WTC11 (cell line): ENCODE results near the gene SH2D5. TPM values are rescaled to one million over a fixed set of nuclear protein-coding genes. Genes with fewer than 3 reads are reported as not detected.
A peak's percentile ranks its signal among the peaks of the same experiment; 100 is the strongest.

ENCODE experiments used
- ATAC-seq: fragments of 200-7000 bp; cut with Tn5 transposase; 2 replicates; pipeline ENCODE4 v1.10.0; 2021; ENCODE audit warnings: mild to moderate bottlenecking, moderate library complexity
- CTCF ChIA-PET: fragments of 300-600 bp; sonication (Branson Sonifier 250); formaldehyde crosslinking; loops from one replicate; lab custom pipeline; 2021; ENCODE audit warnings: antibody characterized with exemption; lab: Charles Lee
- POLR2A ChIA-PET: fragments of 350-600 bp; sonication (Branson Sonifier 250); formaldehyde crosslinking; loops from one replicate; lab custom pipeline; 2021; ENCODE audit warnings: antibody characterized with exemption; lab: Charles Lee
- DNase-seq: peaks from one replicate; pipeline ENCODE4 v3.0.0; 2021; ENCODE audit warnings: low spot score
- H3K27ac Mint-ChIP-seq: 2 replicates; pipeline ENCODE4 v1.8.0; 2021; ENCODE audit warnings: mixed read lengths
- H3K27me3 Mint-ChIP-seq: 2 replicates; pipeline ENCODE4 v1.8.0; 2021; ENCODE audit warnings: low read depth, mild to moderate bottlenecking, moderate library complexity, mixed read lengths
- H3K36me3 Mint-ChIP-seq: 2 replicates; pipeline ENCODE4 v1.8.0; 2021; ENCODE audit warnings: mixed read lengths
- H3K4me1 Mint-ChIP-seq: 2 replicates; pipeline ENCODE4 v1.8.0; 2022; ENCODE audit warnings: mixed read lengths
- H3K4me3 Mint-ChIP-seq: 2 replicates; pipeline ENCODE4 v1.8.0; 2021; ENCODE audit warnings: mild to moderate bottlenecking, moderate library complexity, mixed read lengths
- H3K9me3 Mint-ChIP-seq: 2 replicates; pipeline ENCODE4 v1.8.0; 2021; ENCODE audit warnings: mixed read lengths
- AFF4 ChIP-seq: sonication (generic); formaldehyde crosslinking; IDR thresholded peaks from 2 replicates; pipeline ENCODE4 v1.8.1; 2023; ENCODE audit warnings: mild to moderate bottlenecking, missing genetic modification reagents, borderline replicate concordance
- ATF3 ChIP-seq: sonication (generic); formaldehyde crosslinking; conservative IDR thresholded peaks from 2 replicates; pipeline ENCODE4 v1.8.1; 2022; ENCODE audit warnings: mild to moderate bottlenecking, missing genetic modification reagents
- ATF6 ChIP-seq: sonication (generic); formaldehyde crosslinking; IDR thresholded peaks from 2 replicates; pipeline ENCODE4 v1.8.1; 2023; ENCODE audit warnings: mild to moderate bottlenecking, missing genetic modification reagents
- CDX4 ChIP-seq: fragments of 250-450 bp; sonication (Bioruptor Pico); IDR thresholded peaks from 2 replicates; pipeline ENCODE4 v1.9.0; 2021; ENCODE audit warnings: moderate library complexity, mild to moderate bottlenecking, inconsistent platforms, borderline replicate concordance
- CTCF ChIP-seq: fragments of 200-600 bp; IDR thresholded peaks from 2 replicates; pipeline ENCODE4 v1.8.0; 2022; ENCODE audit warnings: antibody characterized with exemption
- E2F5 ChIP-seq: sonication (generic); formaldehyde crosslinking; IDR thresholded peaks from 2 replicates; pipeline ENCODE4 v1.8.1; 2022; ENCODE audit warnings: mild to moderate bottlenecking, moderate library complexity, missing genetic modification reagents
- KAT7 ChIP-seq: sonication (generic); formaldehyde crosslinking; IDR thresholded peaks from 2 replicates; pipeline ENCODE4 v1.8.1; 2023; ENCODE audit warnings: missing genetic modification reagents, mild to moderate bottlenecking, borderline replicate concordance
- MYBL2 ChIP-seq: sonication (generic); formaldehyde crosslinking; IDR thresholded peaks from 2 replicates; pipeline ENCODE4 v1.8.1; 2023; ENCODE audit warnings: mild to moderate bottlenecking, moderate library complexity, missing genetic modification reagents
- PRDM15 ChIP-seq: sonication (generic); formaldehyde crosslinking; IDR thresholded peaks from 2 replicates; pipeline ENCODE4 v1.8.0; 2022; ENCODE audit warnings: missing genetic modification reagents
- SOX15 ChIP-seq: fragments of 250-450 bp; sonication (Bioruptor Pico); IDR thresholded peaks from 2 replicates; pipeline ENCODE4 v1.9.0; 2021; ENCODE audit warnings: mild to moderate bottlenecking
- TCF7 ChIP-seq: sonication (generic); formaldehyde crosslinking; IDR thresholded peaks from 2 replicates; pipeline ENCODE4 v1.8.0; 2022; ENCODE audit warnings: mild to moderate bottlenecking, low read depth, missing genetic modification reagents, moderate library complexity
- ZBTB43 ChIP-seq: sonication (generic); formaldehyde crosslinking; IDR thresholded peaks from 2 replicates; pipeline ENCODE4 v1.8.1; 2023; ENCODE audit warnings: mild to moderate bottlenecking, missing genetic modification reagents
- ZNF138 ChIP-seq: sonication (generic); formaldehyde crosslinking; conservative IDR thresholded peaks from 2 replicates; pipeline ENCODE4 v1.8.1; 2022; ENCODE audit warnings: mild to moderate bottlenecking, moderate library complexity, missing genetic modification reagents
- ZNF219 ChIP-seq: sonication (generic); formaldehyde crosslinking; IDR thresholded peaks from 2 replicates; pipeline ENCODE4 v1.8.0; 2023; ENCODE audit warnings: missing genetic modification reagents, mild to moderate bottlenecking, borderline replicate concordance
- ZNF263 ChIP-seq: sonication (generic); formaldehyde crosslinking; IDR thresholded peaks from 2 replicates; pipeline ENCODE4 v1.8.1; 2022; ENCODE audit warnings: low read depth, mild to moderate bottlenecking, moderate library complexity, missing genetic modification reagents
- total RNA-seq: library from RNA; stranded (reverse); gene quantifications from 3 replicates; pipeline ENCODE4 v1.2.3, GENCODE V29; 2021

SH2D5 gene
- total RNA-seq, 1 experiment from 2014 or later = 13.8 TPM

GRCh38 chr1:20711285-20712214 lies 21.0 kb downstream of the SH2D5 start:
- DNase-seq = peak; percentile 36
- Mint-ChIP-seq H3K4me1 (peaks cover 5% of the 10 kb centered on the region), H3K9me3 (no peaks in the 10 kb centered on the region), H3K27ac (no peak overlapping the region), H3K27me3 (peaks cover 12% of the 10 kb centered on the region), H3K36me3 (peaks cover 6% of the 10 kb centered on the region), H3K4me3 (no peak overlapping the region)
- CTCF ChIA-PET = interaction anchor here (0.6 to 2.1 kb wide), 3 partner anchors 14 to 484 kb away, joined by 3 to 8 read pairs (median 5); no protein-coding TSS in a partner anchor
- POLR2A ChIA-PET = interaction anchor here (0.6 to 1.0 kb wide), 2 partner anchors 16 to 387 kb away, joined by 3 read pairs; no protein-coding TSS in a partner anchor
- ATAC-seq = peak; percentile 67
- TF ChIP-seq ZNF138 (CRISPR knock-in tag) = no peak
- TF ChIP-seq KAT7 (CRISPR knock-in tag) = no peak
- TF ChIP-seq ATF3 (CRISPR knock-in tag) = no peak
- TF ChIP-seq ZNF263 = no peak
- no peak for TF ChIP-seq MYBL2
- no peak for TF ChIP-seq AFF4 (CRISPR knock-in tag)
- TF ChIP-seq E2F5 (CRISPR knock-in tag) = no peak
- no peak for TF ChIP-seq ZBTB43 (CRISPR knock-in tag)
- TF ChIP-seq CTCF = no peak
- no peak for TF ChIP-seq ZNF219 (CRISPR knock-in tag)
- no peak for TF ChIP-seq SOX15
- no peak for TF ChIP-seq CDX4 (CRISPR knock-in tag)
- no peak for TF ChIP-seq TCF7 (CRISPR knock-in tag)
- no peak for TF ChIP-seq ATF6
- no peak for TF ChIP-seq PRDM15 (CRISPR knock-in tag)
